PC-9 (cell line): ENCODE data around the gene ANKRD6. TPM values are rescaled to one million over a fixed set of nuclear protein-coding genes. Genes with fewer than 3 reads are reported as not detected.

Experiments used
- BruUV-seq: library from RNA; stranded (reverse); fragments of 400-500 nt; replicated peaks from 2 replicates; lab custom pipeline; 2021; lab: Mats Ljungman, UMichigan
- CTCF ChIA-PET: fragments of 300-600 bp; sonication (Branson Sonifier 250); formaldehyde crosslinking; loops from one replicate; lab custom pipeline; 2022; ENCODE audit warnings: antibody characterized with exemption; lab: Charles Lee
- POLR2A ChIA-PET: fragments of 300-600 bp; sonication (Branson Sonifier 250); formaldehyde crosslinking; loops from one replicate; lab custom pipeline; 2022; ENCODE audit warnings: antibody characterized with exemption; ENCODE audit not compliant: unreplicated experiment; lab: Charles Lee
- DNase-seq, 2 experiments: peaks; one replicate each; pipeline versions ENCODE4 v3.0.0 to v3.0.0-alpha.2; 2015 to 2022; ENCODE audit warnings: mixed read lengths in 1 of 2
- H2AFZ ChIP-seq: fragments of 200-600 bp; sonication (generic); 2 replicates; pipeline ENCODE4 v1.8.1; 2017; ENCODE audit warnings: antibody characterized with exemption
- H3F3A ChIP-seq: fragments of 200-600 bp; sonication (generic); 2 replicates; pipeline ENCODE4 v1.8.1; 2017; ENCODE audit warnings: antibody characterized with exemption, mild to moderate bottlenecking, low read depth; ENCODE audit not compliant: insufficient read depth
- H3K27ac ChIP-seq: fragments of 200-600 bp; sonication (generic); 2 replicates; pipeline ENCODE4 v1.6.1; 2016; ENCODE audit warnings: mixed run types
- H3K27me3 ChIP-seq: fragments of 200-600 bp; sonication (generic); 2 replicates; pipeline ENCODE4 v1.6.1; 2016; ENCODE audit warnings: low read depth, mixed run types; ENCODE audit not compliant: insufficient read depth
- H3K36me3 ChIP-seq: fragments of 200-600 bp; sonication (generic); 2 replicates; pipeline ENCODE4 v1.6.1; 2016; ENCODE audit warnings: low read depth, mixed run types
- H3K4me1 ChIP-seq: fragments of 200-600 bp; sonication (generic); replicated peaks from 2 replicates; pipeline ENCODE4 v1.6.1; 2016; ENCODE audit warnings: mixed run types; ENCODE audit not compliant: insufficient read depth
- H3K4me2 ChIP-seq: fragments of 200-600 bp; sonication (generic); 2 replicates; pipeline ENCODE4 v1.6.1; 2017; ENCODE audit warnings: mixed run types
- H3K4me3 ChIP-seq: fragments of 200-600 bp; sonication (generic); 2 replicates; pipeline ENCODE4 v1.6.1; 2016; ENCODE audit warnings: mixed run types
- H3K79me2 ChIP-seq: fragments of 200-600 bp; sonication (generic); 2 replicates; pipeline ENCODE4 v1.6.1; 2017; ENCODE audit warnings: low read depth, mixed run types
- H3K9me2 ChIP-seq: fragments of 200-600 bp; sonication (generic); 2 replicates; pipeline ENCODE4 v1.8.1; 2017; ENCODE audit warnings: mild to moderate bottlenecking; ENCODE audit not compliant: insufficient read depth
- H3K9me3 ChIP-seq: fragments of 200-600 bp; sonication (generic); 2 replicates; pipeline ENCODE4 v1.8.1; 2016; ENCODE audit warnings: low read depth; ENCODE audit not compliant: insufficient read depth
- H4K20me1 ChIP-seq: fragments of 200-600 bp; sonication (generic); 2 replicates; pipeline ENCODE4 v1.8.1; 2017; ENCODE audit not compliant: insufficient read depth
- CTCF ChIP-seq: fragments of 200-600 bp; sonication (generic); conservative IDR thresholded peaks from 2 replicates; pipeline ENCODE4 v1.6.1; 2017; ENCODE audit warnings: mixed run types, antibody characterized with exemption, mild to moderate bottlenecking, moderate library complexity
- EZH2 ChIP-seq: fragments of 200-600 bp; sonication (generic); IDR thresholded peaks from 2 replicates; pipeline ENCODE4 v1.8.0; 2017; ENCODE audit warnings: antibody characterized with exemption, low read depth
- intact Hi-C: fragments of 100-400 bp; cut with micrococcal nuclease; formaldehyde crosslinking; loops from one replicate; pipeline ENCODE4 v1.10.0; 2022; ENCODE audit not compliant: unreplicated experiment
- total RNA-seq: library from RNA; stranded (reverse); gene quantifications from 2 replicates; pipeline ENCODE4 v1.2.3, GENCODE V29; 2021

The ANKRD6 gene
- total RNA-seq, 1 experiment from 2014 or later: 1.8 TPM

DNA sequence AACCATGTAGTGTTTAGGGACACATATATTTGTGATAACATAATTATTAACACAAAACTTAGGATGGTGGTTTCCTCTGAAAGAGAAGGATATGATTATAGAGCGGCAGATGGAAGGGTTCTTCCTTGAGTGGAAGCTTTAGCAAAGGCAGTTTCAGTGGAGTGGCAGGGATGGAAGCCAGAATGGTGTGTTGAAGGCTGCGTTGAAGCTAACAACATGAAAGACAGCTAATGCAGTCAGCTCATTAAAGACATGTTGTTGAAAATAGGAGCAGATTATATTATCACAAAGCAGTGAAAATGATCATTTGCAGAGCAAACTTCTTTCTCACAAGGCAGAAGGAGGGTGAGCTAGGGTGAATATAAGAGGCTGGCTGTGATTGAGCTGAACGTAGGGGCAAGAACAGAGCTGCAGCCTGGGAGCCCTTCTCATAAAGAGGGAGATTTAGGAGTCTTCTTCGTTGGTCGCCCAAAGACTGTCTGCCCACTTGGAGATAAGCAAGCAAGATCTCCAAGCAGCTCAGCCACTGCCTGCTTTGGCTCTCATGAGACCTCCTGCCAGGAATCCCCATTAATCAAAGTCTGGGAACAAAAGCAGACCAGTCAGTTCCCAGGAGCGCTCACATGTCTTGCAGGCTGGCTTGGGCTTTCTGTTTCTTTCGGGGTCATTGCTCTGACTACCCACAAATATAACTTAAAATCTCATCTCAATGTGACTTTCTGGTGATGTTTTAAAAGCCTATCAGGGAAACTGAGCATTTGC, 2.6 kb upstream of the ANKRD6 start:
- CTCF ChIA-PET: interaction anchor here (0.6 kb wide), 2 partner anchors 184 to 305 kb away, joined by 6 to 12 read pairs; no protein-coding TSS in a partner anchor
- POLR2A ChIA-PET: no interaction called here
- intact Hi-C loops: no loop called here

GRCh38 chr6:89433252-89434149, 549 bp downstream of the ANKRD6 start:
- no peaks in the 10 kb centered on the region for H3K36me3 ChIP-seq
- H4K20me1 ChIP-seq: no peaks in the 10 kb centered on the region
- POLR2A ChIA-PET: no interaction called here
- H3K4me3 ChIP-seq: peak overlapping the region; percentile 36; the same call in 1 of the 2 replicates
- CTCF ChIA-PET: no interaction called here
- no peaks in the 10 kb centered on the region for H3K27me3 ChIP-seq
- H3F3A ChIP-seq: no peaks in the 10 kb centered on the region
- BruUV-seq: no TSS peak
- H3K27ac ChIP-seq: no peak overlapping the region
- H3K9me3 ChIP-seq: no peaks in the 10 kb centered on the region
- H2AFZ ChIP-seq: no peak overlapping the region
- H3K4me1 ChIP-seq: no peaks in the 10 kb centered on the region
- H3K79me2 ChIP-seq: no peaks in the 10 kb centered on the region
- no peak for DNase-seq
- H3K9me2 ChIP-seq: no peaks in the 10 kb centered on the region
- intact Hi-C loops: loop anchor here (1.0 kb wide), 2 partner anchors 165 to 177 kb away; no protein-coding TSS in a partner anchor
- TF ChIP-seq EZH2 (no peak), CTCF (no peak)
- peak overlapping the region; percentile 68 for H3K4me2 ChIP-seq

More for the DNA sequence above, 2.6 kb upstream of the ANKRD6 start:
- no peaks in the 10 kb centered on the region for H3K36me3 ChIP-seq
- BruUV-seq: no TSS peak
- H3K9me3 ChIP-seq: no peaks in the 10 kb centered on the region
- no peak overlapping the region for H3K4me3 ChIP-seq
- H3K27ac ChIP-seq: no peak overlapping the region
- H3F3A ChIP-seq: no peaks in the 10 kb centered on the region
- DNase-seq: no peak
- H3K4me2 ChIP-seq: no peak overlapping the region
- no peaks in the 10 kb centered on the region for H3K79me2 ChIP-seq
- no peak overlapping the region for H2AFZ ChIP-seq
- H4K20me1 ChIP-seq: no peaks in the 10 kb centered on the region
- no peak for TF ChIP-seq CTCF
- no peak for TF ChIP-seq EZH2
- no peaks in the 10 kb centered on the region for H3K9me2 ChIP-seq
- no peaks in the 10 kb centered on the region for H3K27me3 ChIP-seq
- H3K4me1 ChIP-seq: no peaks in the 10 kb centered on the region

GRCh38 chr6:89434150-89434499, 1.2 kb downstream of the ANKRD6 start:
- H3K27me3 ChIP-seq: no peaks in the 10 kb centered on the region
- no peaks in the 10 kb centered on the region for H3K9me2 ChIP-seq
- H3K4me2 ChIP-seq: no peak overlapping the region
- no peaks in the 10 kb centered on the region for H3K36me3 ChIP-seq
- ChIA-PET POLR2A (no interaction called here), CTCF (no interaction called here)
- no peak overlapping the region for H3K27ac ChIP-seq
- no peak overlapping the region for H2AFZ ChIP-seq
- intact Hi-C loops: no loop called here
- DNase-seq: no peak
- H3K4me3 ChIP-seq: no peak overlapping the region
- no peaks in the 10 kb centered on the region for H4K20me1 ChIP-seq
- TF ChIP-seq CTCF (no peak), EZH2 (no peak)
- no peaks in the 10 kb centered on the region for H3K79me2 ChIP-seq
- H3K4me1 ChIP-seq: no peaks in the 10 kb centered on the region
- H3F3A ChIP-seq: no peaks in the 10 kb centered on the region
- no peaks in the 10 kb centered on the region for H3K9me3 ChIP-seq
- BruUV-seq: no TSS peak
